Hepatocyte (in vitro differentiated cells): ENCODE results near the gene GABBR2. TPM values are rescaled to one million over a fixed set of nuclear protein-coding genes. Genes with fewer than 3 reads are reported as not detected.

Source experiments
- DNase-seq: peaks from one replicate; pipeline ENCODE4 v3.0.0-alpha.2; 2016; ENCODE audit warnings: low spot score
- H2AFZ ChIP-seq: fragments of 200-600 bp; sonication (generic); 2 replicates; pipeline ENCODE4 v1.6.0; 2016; ENCODE audit warnings: antibody characterized with exemption, mild to moderate bottlenecking
- H3K27ac ChIP-seq: fragments of 200-600 bp; sonication (generic); 2 replicates; pipeline ENCODE4 v1.5.1; 2016; ENCODE audit warnings: mild to moderate bottlenecking
- H3K27me3 ChIP-seq: fragments of 200-600 bp; sonication (generic); 2 replicates; pipeline ENCODE4 v1.6.1; 2016
- H3K36me3 ChIP-seq: fragments of 200-600 bp; sonication (generic); replicated peaks from 2 replicates; pipeline ENCODE4 v1.5.1; 2016; ENCODE audit warnings: low read depth; ENCODE audit not compliant: insufficient read depth
- H3K4me1 ChIP-seq: fragments of 200-600 bp; sonication (generic); 2 replicates; pipeline ENCODE4 v1.5.1; 2016; ENCODE audit warnings: mild to moderate bottlenecking, moderate library complexity; ENCODE audit not compliant: insufficient read depth
- H3K4me2 ChIP-seq: fragments of 200-600 bp; sonication (generic); 2 replicates; pipeline ENCODE4 v1.6.0; 2016
- H3K4me3 ChIP-seq: fragments of 200-600 bp; sonication (generic); 2 replicates; pipeline ENCODE4 v1.5.1; 2016; ENCODE audit warnings: mild to moderate bottlenecking
- H3K79me2 ChIP-seq: fragments of 200-600 bp; sonication (generic); 2 replicates; pipeline ENCODE4 v1.6.0; 2017; ENCODE audit warnings: mild to moderate bottlenecking
- H3K9me2 ChIP-seq: fragments of 200-600 bp; sonication (generic); replicated peaks from 2 replicates; pipeline ENCODE4 v1.6.0; 2017; ENCODE audit warnings: mild to moderate bottlenecking; ENCODE audit not compliant: insufficient read depth
- H3K9me3 ChIP-seq: fragments of 200-600 bp; sonication (generic); 2 replicates; pipeline ENCODE4 v1.5.1; 2016; ENCODE audit warnings: low read depth, mild to moderate bottlenecking
- H4K20me1 ChIP-seq: fragments of 200-600 bp; sonication (generic); 2 replicates; pipeline ENCODE4 v1.6.0; 2016; ENCODE audit warnings: mild to moderate bottlenecking; ENCODE audit not compliant: insufficient read depth, poor library complexity, severe bottlenecking
- EZH2 ChIP-seq: fragments of 200-600 bp; sonication (generic); IDR thresholded peaks from 2 replicates; pipeline ENCODE4 v1.6.1; 2016; ENCODE audit warnings: antibody characterized with exemption, mild to moderate bottlenecking, borderline replicate concordance
- EZH2phosphoT487 ChIP-seq: fragments of 200-600 bp; sonication (generic); IDR thresholded peaks from one replicate; pipeline ENCODE4 v1.6.1; 2018; ENCODE audit warnings: antibody characterized with exemption, mild to moderate bottlenecking, low read depth, moderate library complexity; ENCODE audit not compliant: unreplicated experiment, severe bottlenecking
- whole genome bisulfite sequencing: methylation state at CpG from one replicate; pipeline ENCODE4 v1.1.6; 2016; ENCODE audit warnings: low lambda C conversion rate; ENCODE audit errors: missing lambda C conversion rate; 5-methylcytosine and 5-hydroxymethylcytosine counted together
- polyA plus RNA-seq: library from polyadenylated mRNA; unstranded; fragments of >200 nt; fragmentation: Nextera tagmentation; extraction: Ambion mirVana; gene quantifications from 2 replicates; pipeline ENCODE4 v1.2.1, GENCODE V29; 2016
- total RNA-seq: library from RNA; depleted of rRNA; stranded (reverse); fragments of >200 nt; gene quantifications from 2 replicates; pipeline ENCODE4 v1.2.3, GENCODE V29; 2014
- TF ChIP-seq, protein P1 (sequence below): fragments of 200-600 bp; sonication (generic); IDR thresholded peaks from 2 replicates; pipeline ENCODE4 v1.5.1; 2016; ENCODE audit warnings: antibody characterized with exemption, mild to moderate bottlenecking; ENCODE audit not compliant: poor library complexity

Gene GABBR2
- total and polyA plus RNA-seq, 2 experiments from 2014 or later: 0.20 to 0.28 TPM

DNA sequence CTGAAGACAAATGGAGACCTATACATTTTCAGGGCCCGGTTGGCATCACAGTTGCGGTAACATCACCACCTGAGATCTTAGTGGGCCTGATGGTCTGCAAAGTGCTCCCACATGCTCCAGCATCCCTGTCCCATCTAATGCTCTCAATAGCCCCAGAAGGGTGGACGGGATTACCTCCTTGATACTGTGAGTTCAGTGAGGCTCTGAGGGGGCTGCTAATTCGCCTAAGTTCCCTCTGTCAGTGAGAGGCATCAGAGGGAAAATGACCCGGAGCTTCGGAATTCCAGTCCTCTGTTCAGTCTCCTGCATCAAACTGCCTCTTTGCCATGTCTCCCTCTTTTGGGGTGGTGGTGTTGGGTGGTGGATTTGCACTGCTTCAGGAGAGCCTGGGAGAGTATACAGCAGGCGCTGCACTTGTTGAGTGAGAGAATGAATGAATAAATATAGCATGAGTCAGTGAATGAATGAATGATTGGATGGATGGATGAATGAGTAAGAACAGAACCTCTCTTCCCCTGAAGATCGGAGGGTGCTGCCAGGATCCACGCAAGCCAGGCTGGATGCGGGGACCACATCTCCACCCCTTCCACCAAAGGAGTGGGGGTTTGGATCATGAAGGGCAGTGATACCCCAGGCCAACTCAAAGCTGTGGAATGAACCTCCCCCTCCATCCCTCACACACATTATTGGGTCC is 141.0 kb downstream of the GABBR2 start:
- Histone ChIP-seq H3K27ac (no peak overlapping the region), H3K4me1 (no peaks in the 10 kb centered on the region), H3K4me2 (no peak overlapping the region), H2AFZ (no peak overlapping the region), H3K9me3 (no peaks in the 10 kb centered on the region), H3K79me2 (no peaks in the 10 kb centered on the region), H4K20me1 (no peaks in the 10 kb centered on the region), H3K36me3 (no peaks in the 10 kb centered on the region), H3K4me3 (no peak overlapping the region), H3K27me3 (no peaks in the 10 kb centered on the region), H3K9me2 (no peaks in the 10 kb centered on the region)
- 93% methylated on average over 10 of the region's 10 CpGs for WGBS
- TF ChIP-seq EZH2phosphoT487 (no peak), EZH2 (no peak)
- TF ChIP-seq, protein P1, sequence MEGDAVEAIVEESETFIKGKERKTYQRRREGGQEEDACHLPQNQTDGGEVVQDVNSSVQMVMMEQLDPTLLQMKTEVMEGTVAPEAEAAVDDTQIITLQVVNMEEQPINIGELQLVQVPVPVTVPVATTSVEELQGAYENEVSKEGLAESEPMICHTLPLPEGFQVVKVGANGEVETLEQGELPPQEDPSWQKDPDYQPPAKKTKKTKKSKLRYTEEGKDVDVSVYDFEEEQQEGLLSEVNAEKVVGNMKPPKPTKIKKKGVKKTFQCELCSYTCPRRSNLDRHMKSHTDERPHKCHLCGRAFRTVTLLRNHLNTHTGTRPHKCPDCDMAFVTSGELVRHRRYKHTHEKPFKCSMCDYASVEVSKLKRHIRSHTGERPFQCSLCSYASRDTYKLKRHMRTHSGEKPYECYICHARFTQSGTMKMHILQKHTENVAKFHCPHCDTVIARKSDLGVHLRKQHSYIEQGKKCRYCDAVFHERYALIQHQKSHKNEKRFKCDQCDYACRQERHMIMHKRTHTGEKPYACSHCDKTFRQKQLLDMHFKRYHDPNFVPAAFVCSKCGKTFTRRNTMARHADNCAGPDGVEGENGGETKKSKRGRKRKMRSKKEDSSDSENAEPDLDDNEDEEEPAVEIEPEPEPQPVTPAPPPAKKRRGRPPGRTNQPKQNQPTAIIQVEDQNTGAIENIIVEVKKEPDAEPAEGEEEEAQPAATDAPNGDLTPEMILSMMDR: no peak
- no peak for DNase-seq

DNA sequence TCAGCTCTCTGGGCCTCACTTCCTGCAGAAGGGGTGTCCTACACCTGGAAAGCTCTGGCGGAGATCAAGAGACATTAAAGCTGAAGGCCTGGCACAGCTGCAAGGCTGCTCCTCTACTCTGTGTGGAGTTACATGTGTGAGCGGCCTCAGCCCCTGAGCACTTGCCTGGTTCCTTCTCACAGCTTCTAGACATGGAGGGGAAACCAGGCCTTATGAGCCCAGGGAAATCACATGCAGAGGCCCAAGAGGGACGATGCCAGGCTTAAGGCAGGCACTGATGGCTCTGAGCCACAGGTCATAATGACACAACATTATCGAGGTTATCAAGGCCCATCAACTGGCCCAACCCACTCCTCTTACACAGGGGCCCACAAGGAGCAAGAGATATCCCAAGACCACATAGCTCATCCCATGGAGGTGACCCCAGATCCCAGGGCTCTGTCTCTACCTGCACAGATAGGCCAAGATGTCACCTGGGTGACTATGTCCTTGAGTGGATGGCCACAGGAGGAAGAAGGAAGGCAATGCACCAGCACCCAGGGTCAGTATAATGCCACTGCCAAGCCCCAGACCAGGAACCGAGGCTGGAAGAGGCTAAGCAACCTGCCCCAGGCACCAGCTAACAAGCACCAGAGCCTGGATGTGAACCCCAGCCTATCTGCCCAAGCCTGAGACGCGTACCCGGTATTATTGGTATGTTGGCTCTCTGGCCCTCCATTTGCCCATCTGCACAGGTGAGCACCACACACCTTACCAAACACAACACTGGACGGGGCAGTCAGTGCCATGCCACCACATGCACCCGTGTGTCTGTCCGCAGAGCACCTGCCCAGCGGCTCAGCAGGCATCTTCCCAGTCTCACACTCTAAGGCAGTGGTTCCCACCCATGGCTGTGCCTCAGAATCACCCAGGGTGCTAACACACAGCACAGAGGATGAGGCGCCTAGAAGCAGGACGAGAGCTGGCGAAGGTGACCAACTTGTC is 143.3 kb downstream of the GABBR2 start:
- H3K9me2 ChIP-seq: no peaks in the 10 kb centered on the region
- no peak overlapping the region for H3K27ac ChIP-seq
- H3K9me3 ChIP-seq: no peaks in the 10 kb centered on the region
- H4K20me1 ChIP-seq: no peaks in the 10 kb centered on the region
- H3K36me3 ChIP-seq: no peaks in the 10 kb centered on the region
- TF ChIP-seq, protein P1: no peak
- TF ChIP-seq EZH2: no peak
- no peak for TF ChIP-seq EZH2phosphoT487
- H3K4me3 ChIP-seq: no peak overlapping the region
- no peaks in the 10 kb centered on the region for H3K79me2 ChIP-seq
- H3K4me2 ChIP-seq: no peak overlapping the region
- no peaks in the 10 kb centered on the region for H3K4me1 ChIP-seq
- H2AFZ ChIP-seq: no peak overlapping the region
- no peak for DNase-seq
- H3K27me3 ChIP-seq: no peaks in the 10 kb centered on the region
- 95% methylated on average over 15 of the region's 15 CpGs for WGBS

DNA sequence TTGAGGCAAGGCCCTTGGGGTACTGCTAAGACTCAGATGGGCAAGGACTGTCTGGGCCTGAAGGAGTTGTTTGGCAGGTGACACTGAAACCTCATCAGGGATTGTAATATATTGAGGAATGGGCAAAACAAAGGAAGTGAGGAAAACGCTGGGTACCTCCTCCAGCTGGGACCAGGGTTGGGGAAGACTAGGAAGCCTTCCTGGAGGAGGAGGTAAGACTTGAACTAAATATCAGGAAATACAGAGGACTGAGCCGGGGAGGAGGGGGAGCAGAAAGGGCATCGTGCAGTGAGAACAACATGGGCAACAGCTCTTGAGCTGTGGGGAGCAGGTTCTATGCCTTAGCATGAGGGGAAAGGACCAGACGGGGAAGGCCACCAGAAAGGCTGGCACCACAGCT is 144.0 kb downstream of the GABBR2 start:
- Histone ChIP-seq H4K20me1 (no peaks in the 10 kb centered on the region), H2AFZ (no peak overlapping the region), H3K27me3 (no peaks in the 10 kb centered on the region), H3K79me2 (no peaks in the 10 kb centered on the region), H3K4me1 (no peaks in the 10 kb centered on the region), H3K27ac (no peak overlapping the region), H3K36me3 (no peaks in the 10 kb centered on the region), H3K9me2 (no peaks in the 10 kb centered on the region), H3K4me2 (no peak overlapping the region), H3K4me3 (no peak overlapping the region), H3K9me3 (no peaks in the 10 kb centered on the region)
- TF ChIP-seq EZH2 (no peak), EZH2phosphoT487 (no peak)
- TF ChIP-seq, protein P1: no peak
- no peak for DNase-seq
- WGBS: 89% methylated on average over 4 of the region's 4 CpGs
